Esophagus squamous epithelium (tissue), 5 donors: Measurements from ENCODE around the gene CCSER1. TPM values are rescaled to one million over a fixed set of nuclear protein-coding genes. Genes with fewer than 3 reads are reported as not detected.

Experiments
- DNase-seq: peaks from one replicate; lab custom pipeline; 2025; lab: John Stamatoyannopoulos, UW
- H3K27ac ChIP-seq, 4 donors: fragments of 200-600 bp; sonication (generic); one replicate each; pipeline ENCODE4 v1.5.1; 2016 to 2019; ENCODE audit warnings: mild to moderate bottlenecking in 1 of 4
- H3K27me3 ChIP-seq, 4 donors: fragments of 200-600 bp; sonication (generic); 1 replicate in 3 of 4; 2 replicates in 1 of 4; pipeline versions ENCODE4 v1.5.1 to v1.6.0; 2017 to 2021; ENCODE audit warnings: antibody characterized with exemption in 1 of 4
- H3K36me3 ChIP-seq, 3 donors: fragments of 200-600 bp; sonication (generic); one replicate each; pipeline ENCODE4 v1.5.1; 2016 to 2019
- H3K4me1 ChIP-seq, 3 donors: fragments of 200-600 bp; sonication (generic); one replicate each; pipeline ENCODE4 v1.5.1; 2017 to 2019
- H3K4me3 ChIP-seq, 4 donors: fragments of 200-600 bp; sonication (generic); 1 replicate in 3 of 4; 2 replicates in 1 of 4; pipeline ENCODE4 v1.5.1; 2016 to 2019; ENCODE audit warnings: mild to moderate bottlenecking in 2 of 4, moderate library complexity in 1 of 4
- H3K9me3 ChIP-seq, 3 donors: fragments of 200-600 bp; sonication (generic); one replicate each; pipeline ENCODE4 v1.5.1; 2016 to 2019
- POLR2A ChIP-seq, 4 donors: fragments of 450-650 bp; IDR thresholded peaks; one replicate each; pipeline ENCODE4 v1.6.1; 2017; ENCODE audit warnings: antibody characterized with exemption in 4 of 4, mild to moderate bottlenecking in 4 of 4, moderate library complexity in 3 of 4
- WGBS, 2 donors: methylation state at CpG; one replicate each; pipeline ENCODE4 v1.1.5; 2018; 5-methylcytosine and 5-hydroxymethylcytosine counted together
- intact Hi-C: fragments of 100-400 bp; cut with DNase I; formaldehyde crosslinking; loops from one replicate; pipeline ENCODE4 v1.15.0; 2022
- total RNA-seq, 4 donors: library from RNA; depleted of rRNA; stranded (reverse); fragments of >200 nt; gene quantifications; one replicate each; pipeline ENCODE4 v1.1.0, GENCODE V29; 2016
- TF ChIP-seq, protein P1 (sequence below), 6 experiments: fragments of 450-650 bp in 4 of 6; fragments of 200-600 bp in 2 of 6; sonication (generic) in 2 of 6; IDR thresholded peaks; one replicate each; pipeline ENCODE4 v1.5.1; 2016 to 2019; ENCODE audit warnings: antibody characterized with exemption in 6 of 6, mild to moderate bottlenecking in 4 of 6, moderate library complexity in 4 of 6
- donor health status: DM: yes; HTN: yes; CAD: no.

Gene CCSER1
- total RNA-seq, 4 donors from 2014 or later: 1.2 to 12.4 (median 2.2) TPM

DNA sequence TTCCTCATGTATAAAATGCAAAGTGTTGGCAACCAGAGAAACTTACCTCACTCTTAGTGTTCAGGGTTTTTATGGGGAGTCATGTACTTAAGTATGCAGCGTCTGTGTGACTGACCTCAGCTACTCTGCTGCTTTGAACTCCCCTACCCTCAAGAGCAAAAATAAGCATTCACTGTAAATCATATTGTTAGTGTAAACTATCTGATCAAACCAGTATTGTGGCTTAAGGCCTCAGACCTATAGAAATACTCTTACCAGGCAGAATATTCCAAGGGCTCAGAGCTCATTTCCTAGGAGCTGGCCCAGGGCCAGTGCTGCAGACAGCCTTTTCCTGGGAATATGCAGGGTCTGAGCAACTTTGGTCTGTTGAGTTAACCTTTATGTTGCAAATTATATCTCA is 453.1 kb downstream of the CCSER1 start:
- TF ChIP-seq, protein P1, sequence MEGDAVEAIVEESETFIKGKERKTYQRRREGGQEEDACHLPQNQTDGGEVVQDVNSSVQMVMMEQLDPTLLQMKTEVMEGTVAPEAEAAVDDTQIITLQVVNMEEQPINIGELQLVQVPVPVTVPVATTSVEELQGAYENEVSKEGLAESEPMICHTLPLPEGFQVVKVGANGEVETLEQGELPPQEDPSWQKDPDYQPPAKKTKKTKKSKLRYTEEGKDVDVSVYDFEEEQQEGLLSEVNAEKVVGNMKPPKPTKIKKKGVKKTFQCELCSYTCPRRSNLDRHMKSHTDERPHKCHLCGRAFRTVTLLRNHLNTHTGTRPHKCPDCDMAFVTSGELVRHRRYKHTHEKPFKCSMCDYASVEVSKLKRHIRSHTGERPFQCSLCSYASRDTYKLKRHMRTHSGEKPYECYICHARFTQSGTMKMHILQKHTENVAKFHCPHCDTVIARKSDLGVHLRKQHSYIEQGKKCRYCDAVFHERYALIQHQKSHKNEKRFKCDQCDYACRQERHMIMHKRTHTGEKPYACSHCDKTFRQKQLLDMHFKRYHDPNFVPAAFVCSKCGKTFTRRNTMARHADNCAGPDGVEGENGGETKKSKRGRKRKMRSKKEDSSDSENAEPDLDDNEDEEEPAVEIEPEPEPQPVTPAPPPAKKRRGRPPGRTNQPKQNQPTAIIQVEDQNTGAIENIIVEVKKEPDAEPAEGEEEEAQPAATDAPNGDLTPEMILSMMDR (IDR thresholded peaks at IDR 0.05): no peak
- TF ChIP-seq POLR2A (IDR thresholded peaks at IDR 0.05): no peak
- 87 to 100% methylated on average over 1 of the region's 1 CpG for WGBS, 2 donors
- Histone ChIP-seq H3K4me3 (no peak overlapping the region), H3K9me3 (no peaks in the 10 kb centered on the region), H3K4me1 (no peaks in the 10 kb centered on the region), H3K27me3 (no peaks in the 10 kb centered on the region), H3K36me3 (no peaks in the 10 kb centered on the region), H3K27ac (no peak overlapping the region)
- intact Hi-C loops: no loop called here
- no peak for DNase-seq

DNA sequence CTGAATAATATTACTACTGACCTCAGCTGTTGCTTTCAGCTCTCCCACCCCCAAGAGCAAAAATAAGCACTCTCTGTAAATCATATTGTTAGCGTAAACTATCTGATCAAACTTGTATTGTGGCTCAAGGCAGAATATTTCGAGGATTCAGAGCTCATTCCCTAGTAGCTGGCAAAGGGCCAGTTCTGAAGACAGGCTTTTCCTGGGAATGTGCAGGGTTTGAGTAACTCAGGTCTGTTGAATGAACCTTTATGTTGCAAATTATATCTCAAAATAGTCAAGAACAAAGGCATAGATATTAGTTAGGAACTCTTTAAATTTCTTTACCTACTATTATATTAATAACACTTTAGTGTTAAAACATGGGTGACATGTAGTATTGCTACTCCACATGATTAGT is 454.9 kb downstream of the CCSER1 start:
- intact Hi-C loops: no loop called here
- no peaks in the 10 kb centered on the region for H3K27me3 ChIP-seq
- H3K4me1 ChIP-seq: no peaks in the 10 kb centered on the region
- no peak overlapping the region for H3K27ac ChIP-seq
- H3K9me3 ChIP-seq: no peaks in the 10 kb centered on the region
- no peaks in the 10 kb centered on the region for H3K36me3 ChIP-seq
- no peak for DNase-seq
- no peak for TF ChIP-seq POLR2A (IDR thresholded peaks at IDR 0.05)
- TF ChIP-seq, protein P1 (IDR thresholded peaks at IDR 0.05): no peak
- WGBS, 2 donors: 66 to 67% methylated on average over 2 of the region's 2 CpGs
- H3K4me3 ChIP-seq: no peak overlapping the region

DNA sequence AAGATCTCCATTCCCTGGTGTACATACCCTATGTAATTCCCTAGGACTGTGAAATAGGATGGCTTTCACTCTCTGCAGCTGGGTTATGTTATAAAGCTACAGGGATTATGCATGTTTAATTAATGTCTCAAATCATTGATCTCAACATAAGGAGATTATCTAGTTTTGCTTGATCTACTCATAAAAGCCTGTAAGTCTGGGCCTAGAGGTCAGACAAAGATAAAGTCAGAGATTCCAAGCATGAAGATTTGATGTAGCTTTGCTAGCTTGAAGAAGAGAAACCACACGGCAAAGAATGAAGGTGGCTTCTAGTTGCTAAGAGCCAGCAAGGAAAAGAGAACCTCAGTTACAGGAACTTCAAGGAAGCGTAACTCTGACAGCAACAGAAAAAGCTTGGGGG is 456.9 kb downstream of the CCSER1 start:
- H3K9me3 ChIP-seq: no peaks in the 10 kb centered on the region
- no peak for DNase-seq
- 62 to 64% methylated on average over 2 of the region's 2 CpGs for WGBS, 2 donors

DNA sequence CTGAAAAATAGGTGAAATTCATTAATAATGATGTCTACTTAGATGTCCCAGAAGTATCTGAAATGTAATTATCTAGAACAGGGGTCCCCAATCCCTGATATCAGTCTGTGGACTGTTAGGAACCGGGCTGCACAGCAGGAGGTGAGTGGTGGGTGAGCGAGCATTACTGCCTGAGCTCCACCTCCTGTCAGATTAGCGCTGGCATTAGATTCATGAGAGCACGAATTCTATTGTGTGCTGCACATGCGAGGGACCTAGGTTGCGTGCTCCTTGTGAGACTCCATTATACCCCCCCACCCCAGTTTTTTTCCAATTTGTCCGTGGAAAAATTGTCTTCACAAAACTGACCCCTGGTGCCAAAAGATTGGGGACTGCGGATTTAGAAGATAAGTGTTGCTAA is 458.8 kb downstream of the CCSER1 start:
- H3K27ac ChIP-seq: no peak overlapping the region
- TF ChIP-seq, protein P1 (IDR thresholded peaks at IDR 0.05): no peak
- TF ChIP-seq POLR2A (IDR thresholded peaks at IDR 0.05): no peak
- intact Hi-C loops: no loop called here
- H3K9me3 ChIP-seq: no peaks in the 10 kb centered on the region
- no peak for DNase-seq
- no peaks in the 10 kb centered on the region for H3K4me1 ChIP-seq
- H3K4me3 ChIP-seq: no peak overlapping the region
- H3K27me3 ChIP-seq: no peaks in the 10 kb centered on the region
- H3K36me3 ChIP-seq: no peaks in the 10 kb centered on the region
- 92 to 93% methylated on average over 8 of the region's 8 CpGs for WGBS, 2 donors

More for the DNA sequence above, 456.9 kb downstream of the CCSER1 start:
- H3K36me3 ChIP-seq: no peaks in the 10 kb centered on the region
- no peak overlapping the region for H3K27ac ChIP-seq
- no peaks in the 10 kb centered on the region for H3K4me1 ChIP-seq
- intact Hi-C loops: no loop called here
- no peaks in the 10 kb centered on the region for H3K27me3 ChIP-seq
- no peak overlapping the region for H3K4me3 ChIP-seq
- TF ChIP-seq POLR2A (IDR thresholded peaks at IDR 0.05): no peak

DNA sequence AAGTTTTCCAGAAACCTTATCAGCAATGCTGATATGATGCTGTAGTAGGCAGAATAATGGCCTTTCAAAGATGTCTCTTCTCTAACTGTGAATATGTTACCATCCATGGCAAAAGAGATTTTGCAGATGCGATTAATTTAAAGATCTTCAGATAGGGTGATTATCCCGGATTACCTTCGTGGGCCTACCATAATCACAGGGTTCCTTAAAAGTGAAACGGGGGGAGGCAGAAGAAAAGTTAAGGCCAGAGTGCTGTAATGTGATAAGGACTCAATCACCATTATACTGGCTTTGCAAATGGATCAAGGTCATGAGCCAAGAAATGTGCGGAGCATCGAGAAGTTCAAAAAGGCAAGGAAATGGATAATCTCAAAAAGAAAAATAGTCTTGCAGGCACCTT is 459.6 kb downstream of the CCSER1 start:
- no peaks in the 10 kb centered on the region for H3K4me1 ChIP-seq
- intact Hi-C loops: no loop called here

More for the DNA sequence above, 459.6 kb downstream of the CCSER1 start:
- WGBS, 2 donors: 88 to 91% methylated on average over 6 of the region's 6 CpGs
- no peak overlapping the region for H3K27ac ChIP-seq
- no peaks in the 10 kb centered on the region for H3K27me3 ChIP-seq
- no peak overlapping the region for H3K4me3 ChIP-seq
- no peaks in the 10 kb centered on the region for H3K9me3 ChIP-seq
- H3K36me3 ChIP-seq: no peaks in the 10 kb centered on the region
- DNase-seq: no peak
- TF ChIP-seq, protein P1 (IDR thresholded peaks at IDR 0.05): no peak
- no peak for TF ChIP-seq POLR2A (IDR thresholded peaks at IDR 0.05)
